Measurements from ENCODE around the gene FHOD3.

- TF ChIP-seq POLR2AphosphoS5 (IDR thresholded peaks at IDR 0.05; ENCODE audit: low read depth, low read length) (no peak), POLR2A (IDR thresholded peaks at IDR 0.05; ENCODE audit: low read depth, low read length) (no peak)
Measured at GRCh38 chr18:36629836-36630235, 332.3 kb downstream of the FHOD3 start.

Measured in GM12892 (cell line).